ENCODE results near the gene KLHL41.

The KLHL41 gene

GRCh38 chr2:169490834-169491233 is 18.7 kb upstream of the KLHL41 start:
- Histone ChIP-seq H3K4me3 (ENCODE audit: low read length) (no peak overlapping the region), H4K20me1 (ENCODE audit: insufficient read depth, low read length) (no peaks in the 10 kb centered on the region), H3K9me3 (replicated peaks; ENCODE audit: insufficient read depth, low read length) (no peaks in the 10 kb centered on the region), H3K4me2 (ENCODE audit: low read depth, low read length) (no peak overlapping the region), H3K9ac (ENCODE audit: low read length) (no peak overlapping the region), H3K27me3 (replicated peaks; ENCODE audit: insufficient read depth, low read length) (no peaks in the 10 kb centered on the region), H2AFZ (ENCODE audit: low read length) (no peak overlapping the region), H3F3A (ENCODE audit: insufficient read depth, low read length) (no peaks in the 10 kb centered on the region), H3K27ac (ENCODE audit: low read length) (no peak overlapping the region), H3K4me1 (ENCODE audit: low read length) (no peaks in the 10 kb centered on the region), H3K36me3 (replicated peaks; ENCODE audit: insufficient read depth, low read length) (no peaks in the 10 kb centered on the region), H3K79me2 (ENCODE audit: low read length) (no peaks in the 10 kb centered on the region), H3K9me2 (replicated peaks; ENCODE audit: insufficient read depth, low read length) (no peaks in the 10 kb centered on the region)
- no peak for DNase-seq
- TF ChIP-seq, protein P1, sequence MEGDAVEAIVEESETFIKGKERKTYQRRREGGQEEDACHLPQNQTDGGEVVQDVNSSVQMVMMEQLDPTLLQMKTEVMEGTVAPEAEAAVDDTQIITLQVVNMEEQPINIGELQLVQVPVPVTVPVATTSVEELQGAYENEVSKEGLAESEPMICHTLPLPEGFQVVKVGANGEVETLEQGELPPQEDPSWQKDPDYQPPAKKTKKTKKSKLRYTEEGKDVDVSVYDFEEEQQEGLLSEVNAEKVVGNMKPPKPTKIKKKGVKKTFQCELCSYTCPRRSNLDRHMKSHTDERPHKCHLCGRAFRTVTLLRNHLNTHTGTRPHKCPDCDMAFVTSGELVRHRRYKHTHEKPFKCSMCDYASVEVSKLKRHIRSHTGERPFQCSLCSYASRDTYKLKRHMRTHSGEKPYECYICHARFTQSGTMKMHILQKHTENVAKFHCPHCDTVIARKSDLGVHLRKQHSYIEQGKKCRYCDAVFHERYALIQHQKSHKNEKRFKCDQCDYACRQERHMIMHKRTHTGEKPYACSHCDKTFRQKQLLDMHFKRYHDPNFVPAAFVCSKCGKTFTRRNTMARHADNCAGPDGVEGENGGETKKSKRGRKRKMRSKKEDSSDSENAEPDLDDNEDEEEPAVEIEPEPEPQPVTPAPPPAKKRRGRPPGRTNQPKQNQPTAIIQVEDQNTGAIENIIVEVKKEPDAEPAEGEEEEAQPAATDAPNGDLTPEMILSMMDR (IDR thresholded peaks at IDR 0.05; ENCODE audit: low read length), result no peak
- no peak for TF ChIP-seq EZH2 (optimal IDR thresholded peaks at IDR 0.05; ENCODE audit: low read depth, low read length)
- no peak for TF ChIP-seq EZH2phosphoT487 (IDR thresholded peaks at IDR 0.05; ENCODE audit: low read length)

GRCh38 chr2:169491378-169491777 is 18.1 kb upstream of the KLHL41 start:
- no peak for TF ChIP-seq EZH2phosphoT487 (IDR thresholded peaks at IDR 0.05; ENCODE audit: low read length)
- TF ChIP-seq EZH2 (optimal IDR thresholded peaks at IDR 0.05; ENCODE audit: low read depth, low read length), result no peak
- TF ChIP-seq, protein P1 (IDR thresholded peaks at IDR 0.05; ENCODE audit: low read length), result no peak
- no peak overlapping the region for H3K4me3 ChIP-seq (ENCODE audit: low read length)
- no peaks in the 10 kb centered on the region for H3K9me3 ChIP-seq (replicated peaks; ENCODE audit: insufficient read depth, low read length)
- H3K27me3 ChIP-seq (replicated peaks; ENCODE audit: insufficient read depth, low read length), result no peaks in the 10 kb centered on the region
- no peak overlapping the region for H2AFZ ChIP-seq (ENCODE audit: low read length)
- H3K4me1 ChIP-seq (ENCODE audit: low read length), result no peaks in the 10 kb centered on the region
- no peak overlapping the region for H3K4me2 ChIP-seq (ENCODE audit: low read depth, low read length)
- H3K36me3 ChIP-seq (replicated peaks; ENCODE audit: insufficient read depth, low read length), result no peaks in the 10 kb centered on the region
- no peak for DNase-seq
- no peaks in the 10 kb centered on the region for H3K9me2 ChIP-seq (replicated peaks; ENCODE audit: insufficient read depth, low read length)
- H3K27ac ChIP-seq (ENCODE audit: low read length), result no peak overlapping the region
- no peaks in the 10 kb centered on the region for H3K79me2 ChIP-seq (ENCODE audit: low read length)
- H3K9ac ChIP-seq (ENCODE audit: low read length), result no peak overlapping the region
- H3F3A ChIP-seq (ENCODE audit: insufficient read depth, low read length), result no peaks in the 10 kb centered on the region
- H4K20me1 ChIP-seq (ENCODE audit: insufficient read depth, low read length), result no peaks in the 10 kb centered on the region

GRCh38 chr2:169493360-169493759 is 16.1 kb upstream of the KLHL41 start:
- Histone ChIP-seq H3K36me3 (replicated peaks; ENCODE audit: insufficient read depth, low read length) (no peaks in the 10 kb centered on the region), H3K9me3 (replicated peaks; ENCODE audit: insufficient read depth, low read length) (no peaks in the 10 kb centered on the region), H4K20me1 (ENCODE audit: insufficient read depth, low read length) (no peaks in the 10 kb centered on the region), H3K9me2 (replicated peaks; ENCODE audit: insufficient read depth, low read length) (no peaks in the 10 kb centered on the region), H2AFZ (ENCODE audit: low read length) (no peak overlapping the region), H3K4me3 (ENCODE audit: low read length) (no peak overlapping the region), H3K9ac (ENCODE audit: low read length) (no peak overlapping the region), H3F3A (ENCODE audit: insufficient read depth, low read length) (no peaks in the 10 kb centered on the region), H3K4me1 (ENCODE audit: low read length) (no peaks in the 10 kb centered on the region), H3K4me2 (ENCODE audit: low read depth, low read length) (no peak overlapping the region), H3K27me3 (replicated peaks; ENCODE audit: insufficient read depth, low read length) (no peaks in the 10 kb centered on the region), H3K27ac (ENCODE audit: low read length) (no peak overlapping the region), H3K79me2 (ENCODE audit: low read length) (no peaks in the 10 kb centered on the region)
- TF ChIP-seq EZH2 (optimal IDR thresholded peaks at IDR 0.05; ENCODE audit: low read depth, low read length) (no peak), EZH2phosphoT487 (IDR thresholded peaks at IDR 0.05; ENCODE audit: low read length) (no peak)
- TF ChIP-seq, protein P1 (IDR thresholded peaks at IDR 0.05; ENCODE audit: low read length), result no peak
- DNase-seq, result no peak
